GM12874 (cell line): ENCODE measurements around the gene AP1S3.

Experiments
- CTCF ChIP-seq: IDR thresholded peaks from 2 replicates; pipeline ENCODE4 v1.5.1; 2011; ENCODE audit warnings: low read depth, mild to moderate bottlenecking, control low read depth, low read length, moderate library complexity; ENCODE audit not compliant: insufficient read depth

AP1S3 gene

GRCh38 chr2:223859070-223859469 lies 21.7 kb upstream of the AP1S3 start:
- TF ChIP-seq CTCF = no peak

- no peak for TF ChIP-seq CTCF
These were observed 19.2 kb upstream of the AP1S3 start for GRCh38 chr2:223856584-223856983.

- TF ChIP-seq CTCF = no peak
These were observed 18.6 kb upstream of the AP1S3 start for GRCh38 chr2:223856021-223856420.

- TF ChIP-seq CTCF = no peak
These were observed 18.0 kb upstream of the AP1S3 start for GRCh38 chr2:223855426-223855825.

GRCh38 chr2:223854741-223855140 lies 17.4 kb upstream of the AP1S3 start:
- no peak for TF ChIP-seq CTCF

- no peak for TF ChIP-seq CTCF
These were observed 16.0 kb upstream of the AP1S3 start for GRCh38 chr2:223853425-223853837.

- TF ChIP-seq CTCF = no peak
These were observed 15.0 kb upstream of the AP1S3 start for GRCh38 chr2:223852281-223852795.
